Measurements from ENCODE around the gene COMMD6.

The COMMD6 gene

DNA sequence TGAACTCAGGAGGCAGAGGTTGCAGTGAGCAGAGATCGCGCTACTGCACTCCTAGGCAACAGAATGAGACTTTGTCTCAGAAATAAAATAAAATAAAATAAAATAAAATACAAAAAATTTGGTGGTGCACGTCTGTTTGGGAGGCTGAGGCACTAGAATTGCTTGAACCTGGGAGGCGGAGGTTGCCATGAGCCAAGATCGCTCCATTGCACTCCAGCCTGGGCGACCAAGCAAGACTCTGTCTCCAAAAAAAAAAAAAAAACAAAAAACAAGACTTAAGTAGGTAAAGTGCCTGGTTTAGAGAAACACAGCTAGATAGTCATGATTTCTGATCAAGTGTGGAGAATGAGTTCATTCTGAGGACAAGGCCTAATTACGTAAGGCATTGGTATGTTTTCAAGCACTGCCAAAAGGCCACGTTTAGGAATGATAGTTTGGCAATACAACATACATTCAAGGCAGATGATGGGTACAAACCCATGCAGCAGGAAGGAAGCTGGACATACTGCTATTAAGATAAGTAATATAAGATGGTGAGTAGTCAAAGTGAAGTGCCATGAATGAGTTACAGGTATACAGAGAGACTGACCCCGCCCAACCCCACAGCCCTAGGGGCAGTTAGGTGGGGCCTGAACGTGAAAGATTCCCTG, 7.2 kb upstream of the COMMD6 start:
- no peak overlapping the region for H3K27ac ChIP-seq
- peaks cover 6% of the 10 kb centered on the region in 2 experiments for H3K4me1 ChIP-seq (ENCODE audit: control insufficient read depth in 1 of 2, insufficient read depth in 1 of 2, low read depth in 1 of 2, low read length in 1 of 2)
- no peaks in the 10 kb centered on the region for H3K36me3 ChIP-seq
- H3K27me3 ChIP-seq = no peaks in the 10 kb centered on the region
- no peaks in the 10 kb centered on the region for H3K9me3 ChIP-seq
- no peak overlapping the region for H3K4me3 ChIP-seq (ENCODE audit: low read depth in 1 of 2, low read length in 1 of 2)
- TF ChIP-seq, protein P1, sequence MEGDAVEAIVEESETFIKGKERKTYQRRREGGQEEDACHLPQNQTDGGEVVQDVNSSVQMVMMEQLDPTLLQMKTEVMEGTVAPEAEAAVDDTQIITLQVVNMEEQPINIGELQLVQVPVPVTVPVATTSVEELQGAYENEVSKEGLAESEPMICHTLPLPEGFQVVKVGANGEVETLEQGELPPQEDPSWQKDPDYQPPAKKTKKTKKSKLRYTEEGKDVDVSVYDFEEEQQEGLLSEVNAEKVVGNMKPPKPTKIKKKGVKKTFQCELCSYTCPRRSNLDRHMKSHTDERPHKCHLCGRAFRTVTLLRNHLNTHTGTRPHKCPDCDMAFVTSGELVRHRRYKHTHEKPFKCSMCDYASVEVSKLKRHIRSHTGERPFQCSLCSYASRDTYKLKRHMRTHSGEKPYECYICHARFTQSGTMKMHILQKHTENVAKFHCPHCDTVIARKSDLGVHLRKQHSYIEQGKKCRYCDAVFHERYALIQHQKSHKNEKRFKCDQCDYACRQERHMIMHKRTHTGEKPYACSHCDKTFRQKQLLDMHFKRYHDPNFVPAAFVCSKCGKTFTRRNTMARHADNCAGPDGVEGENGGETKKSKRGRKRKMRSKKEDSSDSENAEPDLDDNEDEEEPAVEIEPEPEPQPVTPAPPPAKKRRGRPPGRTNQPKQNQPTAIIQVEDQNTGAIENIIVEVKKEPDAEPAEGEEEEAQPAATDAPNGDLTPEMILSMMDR (IDR thresholded peaks at IDR 0.05) = no peak

DNA sequence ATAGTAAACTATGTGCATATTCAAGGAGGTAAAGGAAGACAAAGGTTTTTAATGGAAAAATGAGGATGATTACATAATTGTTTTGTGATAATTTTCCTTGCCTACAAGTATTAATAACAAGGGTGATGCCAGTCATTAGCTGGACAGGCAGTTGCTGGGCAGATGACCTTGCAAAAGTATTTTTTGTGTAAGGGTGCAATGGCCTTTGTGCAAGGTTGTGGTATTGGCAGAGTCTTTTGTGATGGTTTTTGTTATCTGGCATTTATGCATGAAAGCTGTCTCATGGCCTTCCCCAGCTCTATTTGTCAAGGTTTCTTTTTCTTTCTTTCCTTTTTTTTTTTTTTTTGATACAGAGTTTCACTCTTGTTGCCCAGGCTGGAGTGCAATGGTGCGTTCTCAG, 4.3 kb upstream of the COMMD6 start:
- peaks cover 11% of the 10 kb centered on the region in 2 experiments for H3K4me1 ChIP-seq (ENCODE audit: control insufficient read depth in 1 of 2, insufficient read depth in 1 of 2, low read depth in 1 of 2, low read length in 1 of 2)
- TF ChIP-seq, protein P1 (IDR thresholded peaks at IDR 0.05) = no peak
- H3K9me3 ChIP-seq = no peaks in the 10 kb centered on the region
- H3K4me3 ChIP-seq (ENCODE audit: low read depth in 1 of 2, low read length in 1 of 2) = no peak overlapping the region
- H3K27me3 ChIP-seq = no peaks in the 10 kb centered on the region
- H3K36me3 ChIP-seq = no peaks in the 10 kb centered on the region
- no peak overlapping the region for H3K27ac ChIP-seq

DNA sequence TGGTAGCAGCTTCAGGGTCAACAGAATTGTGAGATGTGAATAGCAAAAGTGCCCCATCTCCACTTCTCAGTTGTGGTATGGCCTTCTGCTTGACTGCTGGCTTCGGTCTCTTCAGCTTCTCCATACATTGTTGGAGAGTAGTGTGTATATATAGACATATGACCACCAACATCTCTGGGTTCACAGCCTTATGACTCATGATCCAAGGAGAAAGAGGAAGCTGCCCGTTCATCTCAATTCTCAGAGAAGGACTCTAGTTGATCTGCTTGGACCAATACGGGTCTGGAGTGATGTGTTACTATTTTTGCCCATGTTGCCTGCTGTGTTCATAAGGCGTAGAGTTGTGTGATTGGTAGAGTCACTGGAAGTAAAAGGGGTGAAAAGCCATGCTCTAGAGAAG, 3.6 kb upstream of the COMMD6 start:
- no peak overlapping the region for H3K4me3 ChIP-seq (ENCODE audit: low read depth in 1 of 2, low read length in 1 of 2)
- no peaks in the 10 kb centered on the region for H3K27me3 ChIP-seq
- H3K27ac ChIP-seq = no peak overlapping the region
- peaks cover 18% of the 10 kb centered on the region in 2 experiments for H3K4me1 ChIP-seq (ENCODE audit: control insufficient read depth in 1 of 2, insufficient read depth in 1 of 2, low read depth in 1 of 2, low read length in 1 of 2)
- TF ChIP-seq, protein P1 (IDR thresholded peaks at IDR 0.05) = no peak
- H3K36me3 ChIP-seq = no peaks in the 10 kb centered on the region
- H3K9me3 ChIP-seq = no peaks in the 10 kb centered on the region

DNA sequence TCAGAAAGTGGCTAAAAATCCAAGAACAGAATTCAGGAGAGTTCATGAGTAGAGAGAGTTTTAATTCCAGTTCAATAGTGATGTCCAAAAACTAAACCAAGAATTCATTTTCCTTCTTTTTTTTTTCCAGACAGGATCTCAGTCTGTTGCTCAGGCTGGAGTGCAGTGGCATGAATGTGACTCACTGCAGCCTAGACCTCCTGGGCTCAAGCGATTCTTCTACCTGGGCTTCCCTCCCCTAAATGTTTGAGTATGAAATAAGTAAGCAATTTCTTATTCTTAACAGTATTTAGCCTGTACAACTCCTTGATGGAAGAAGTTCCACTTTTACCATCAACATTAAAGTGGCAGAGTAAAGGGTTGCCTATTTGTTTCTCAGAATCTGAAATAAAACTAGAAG, 3.8 kb downstream of the COMMD6 start:
- TF ChIP-seq, protein P1 (IDR thresholded peaks at IDR 0.05) = no peak
- H3K36me3 ChIP-seq = peaks cover 22% of the 10 kb centered on the region
- H3K4me1 ChIP-seq (ENCODE audit: control insufficient read depth in 1 of 2, insufficient read depth in 1 of 2, low read depth in 1 of 2, low read length in 1 of 2) = peaks cover 34 to 35% of the 10 kb centered on the region in 2 experiments
- no peaks in the 10 kb centered on the region for H3K9me3 ChIP-seq
- no peak overlapping the region for H3K4me3 ChIP-seq (ENCODE audit: low read depth in 1 of 2, low read length in 1 of 2)
- H3K27me3 ChIP-seq = no peaks in the 10 kb centered on the region
- H3K27ac ChIP-seq = no peak overlapping the region

DNA sequence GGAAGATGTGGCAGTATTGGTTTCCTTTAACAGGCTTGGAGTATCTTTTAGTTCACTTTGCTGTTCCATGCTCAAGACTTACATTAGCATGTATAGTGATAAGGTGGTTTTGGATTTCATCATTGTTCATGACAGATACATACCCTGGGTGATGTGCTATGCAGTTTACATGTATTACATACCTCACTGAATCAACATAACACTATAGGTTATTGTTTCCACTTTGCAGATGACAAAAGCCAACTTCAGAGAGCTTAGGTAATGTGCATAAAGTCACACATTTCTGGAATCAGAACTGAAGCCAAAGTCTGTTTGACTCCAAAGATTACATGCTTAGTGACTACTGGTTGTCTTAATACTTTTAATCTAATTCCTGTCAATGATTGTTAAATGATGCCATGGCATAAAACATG, 7.1 kb downstream of the COMMD6 start:
- H3K36me3 ChIP-seq = peaks cover 42% of the 10 kb centered on the region
- TF ChIP-seq, protein P1 (IDR thresholded peaks at IDR 0.05) = no peak
- H3K27me3 ChIP-seq = no peaks in the 10 kb centered on the region

More for the DNA sequence above, 7.1 kb downstream of the COMMD6 start:
- no peaks in the 10 kb centered on the region for H3K9me3 ChIP-seq
- no peak overlapping the region for H3K4me3 ChIP-seq (ENCODE audit: low read depth in 1 of 2, low read length in 1 of 2)
- peaks cover 14 to 21% of the 10 kb centered on the region in 2 experiments for H3K4me1 ChIP-seq (ENCODE audit: control insufficient read depth in 1 of 2, insufficient read depth in 1 of 2, low read depth in 1 of 2, low read length in 1 of 2)
- H3K27ac ChIP-seq = no peak overlapping the region

Data from neutrophil (primary cell).